Measurements from ENCODE around the gene ARHGAP29. TPM values are rescaled to one million over a fixed set of nuclear protein-coding genes. Genes with fewer than 3 reads are reported as not detected.
"Not testable (repeated sequence)": the region's sequence is repeated elsewhere in the genome, so short reads cannot be mapped to it uniquely, and the experiment has no call there.

The ARHGAP29 gene
- total and polyA plus RNA-seq, 2 of the 8 experiments (the other 6 are each of a cell fraction or from before 2014, with no cell fraction given), result 0.57 to 3.2 TPM

GRCh38 chr1:94163249-94163648 is 74.1 kb downstream of the ARHGAP29 start:
- FAIRE-seq; H3K23ac ChIP-seq (ENCODE audit: insufficient read length); H3K4me2 ChIP-seq (ENCODE audit: insufficient read depth in 1 of 2, low read depth in 2 of 2, low read length in 2 of 2); H3K4ac ChIP-seq (replicated peaks; ENCODE audit: insufficient read length, low read depth, low read length); POLR2A ChIA-PET (ENCODE audit: partially characterized antibody); H2BK12ac ChIP-seq (ENCODE audit: low read depth, low read length); H4K20me1 ChIP-seq (replicated peaks in 1 of 2; ENCODE audit: control insufficient read depth in 1 of 2, insufficient read depth in 2 of 2, low read length in 2 of 2); H3K79me2 ChIP-seq (ENCODE audit: control insufficient read depth in 1 of 2, insufficient read depth in 2 of 2, low read length in 2 of 2); H2BK5ac ChIP-seq (ENCODE audit: low read depth, low read length); H3K27me3 ChIP-seq (replicated peaks in 1 of 4; ENCODE audit: control insufficient read depth in 3 of 4, extremely low read depth in 1 of 4, insufficient read depth in 3 of 4, low read length in 3 of 4); H3K4me1 ChIP-seq (replicated peaks in 1 of 4; ENCODE audit: control insufficient read depth in 3 of 4, insufficient read depth in 4 of 4, low read length in 3 of 4); H3K27ac ChIP-seq (ENCODE audit: low read depth, low read length); H3K9ac ChIP-seq (replicated peaks in 1 of 4; ENCODE audit: extremely low read depth in 1 of 4, low read depth in 3 of 4, low read length in 3 of 4); H2BK15ac ChIP-seq (ENCODE audit: low read length); H3K56ac ChIP-seq (replicated peaks; ENCODE audit: insufficient read length, low read depth, low read length); H2BK120ac ChIP-seq (replicated peaks; ENCODE audit: low read depth, low read length); H4K91ac ChIP-seq (replicated peaks; ENCODE audit: insufficient read length, low read length); H2AK5ac ChIP-seq (ENCODE audit: low read depth, low read length); H3K18ac ChIP-seq (ENCODE audit: extremely low read depth, low read length); H2BK20ac ChIP-seq (ENCODE audit: low read length); H3K36me3 ChIP-seq (ENCODE audit: control insufficient read depth in 2 of 4, insufficient read depth in 4 of 4, low read length in 3 of 4); H4K5ac ChIP-seq (ENCODE audit: insufficient read length, low read depth, low read length); H3K79me1 ChIP-seq (ENCODE audit: low read depth, low read length); H3K4me3 ChIP-seq (ENCODE audit: extremely low read depth in 1 of 4, insufficient read depth in 2 of 4, low read depth in 3 of 4, low read length in 4 of 4); H3K9me3 ChIP-seq (ENCODE audit: insufficient read depth in 2 of 2, low read depth in 1 of 2, low read length in 1 of 2); H4K8ac ChIP-seq (ENCODE audit: extremely low read depth, insufficient read depth, low read length); H3K14ac ChIP-seq (ENCODE audit: insufficient read length); DNase-seq (ENCODE audit: low read depth in 1 of 2, low spot score in 2 of 2); H2AFZ ChIP-seq (ENCODE audit: low read length); H3K23me2 ChIP-seq (ENCODE audit: low read depth, low read length): not testable (repeated sequence)
- WGBS, 2 experiments (ENCODE audit: extremely low coverage in 1 of 2, insufficient coverage in 1 of 2, insufficient read length in 1 of 2, insufficient replicate concordance in 2 of 2, low coverage in 1 of 2, low lambda C conversion rate in 2 of 2, missing lambda C conversion rate in 1 of 2), result 95% methylated on average over 5 of the region's 5 CpGs; no CpG with 5 or more reads in 1 of the 2 experiments
- CTCF ChIA-PET (ENCODE audit: partially characterized antibody), result interaction anchor here (1.7 kb wide), 1 partner anchor 100 kb away, joined by 5 read pairs; no protein-coding TSS in a partner anchor
